Smooth muscle cell (in vitro differentiated cells): ENCODE data around the gene BST1. TPM values are rescaled to one million over a fixed set of nuclear protein-coding genes. Genes with fewer than 3 reads are reported as not detected.
A peak's percentile ranks its signal among the peaks of the same experiment; 100 is the strongest.

ENCODE experiments used
- DNase-seq: peaks from one replicate; lab custom pipeline; 2025; ENCODE audit not compliant: unreplicated experiment; lab: John Stamatoyannopoulos, UW
- H2AFZ ChIP-seq: fragments of 200-600 bp; sonication (generic); 2 replicates; pipeline ENCODE4 v1.6.0; 2016; ENCODE audit warnings: antibody characterized with exemption, low read depth, mild to moderate bottlenecking
- H3F3A ChIP-seq: fragments of 200-600 bp; sonication (generic); 2 replicates; pipeline ENCODE4 v1.6.0; 2017; ENCODE audit warnings: antibody characterized with exemption, low read depth
- H3K27ac ChIP-seq: fragments of 200-600 bp; sonication (generic); 2 replicates; pipeline ENCODE4 v1.5.1; 2016; ENCODE audit warnings: low read depth, mild to moderate bottlenecking
- H3K27me3 ChIP-seq: fragments of 200-600 bp; sonication (generic); 2 replicates; pipeline ENCODE4 v1.6.1; 2016; ENCODE audit warnings: low read depth, mild to moderate bottlenecking
- H3K36me3 ChIP-seq: fragments of 200-600 bp; sonication (generic); 2 replicates; pipeline ENCODE4 v1.5.1; 2016; ENCODE audit warnings: low read depth
- H3K4me1 ChIP-seq: fragments of 200-600 bp; sonication (generic); 2 replicates; pipeline ENCODE4 v1.5.1; 2016; ENCODE audit warnings: low read depth
- H3K4me2 ChIP-seq: fragments of 200-600 bp; sonication (generic); 2 replicates; pipeline ENCODE4 v1.6.0; 2016; ENCODE audit warnings: mild to moderate bottlenecking
- H3K4me3 ChIP-seq: fragments of 200-600 bp; sonication (generic); 2 replicates; pipeline ENCODE4 v1.5.1; 2016; ENCODE audit warnings: mild to moderate bottlenecking
- H3K79me2 ChIP-seq: fragments of 200-600 bp; sonication (generic); 2 replicates; pipeline ENCODE4 v1.6.0; 2016; ENCODE audit warnings: low read depth, mild to moderate bottlenecking
- H3K9ac ChIP-seq: fragments of 200-600 bp; sonication (generic); 2 replicates; pipeline ENCODE4 v1.6.0; 2016; ENCODE audit warnings: low read depth
- H3K9me3 ChIP-seq: fragments of 200-600 bp; sonication (generic); replicated peaks from 2 replicates; pipeline ENCODE4 v1.5.1; 2016; ENCODE audit warnings: low read depth
- H4K20me1 ChIP-seq: fragments of 200-600 bp; sonication (generic); 2 replicates; pipeline ENCODE4 v1.6.0; 2016; ENCODE audit warnings: low read depth
- WGBS: methylation state at CpG from one replicate; pipeline ENCODE4 v1.1.7; 2016; ENCODE audit warnings: low lambda C conversion rate; 5-methylcytosine and 5-hydroxymethylcytosine counted together
- polyA plus RNA-seq: library from polyadenylated mRNA; unstranded; fragments of >200 nt; fragmentation: Nextera tagmentation; extraction: Ambion mirVana; gene quantifications from 2 replicates; pipeline ENCODE4 v1.2.1, GENCODE V29; 2016
- total RNA-seq: library from RNA; depleted of rRNA; stranded (reverse); fragments of >200 nt; gene quantifications from 2 replicates; pipeline ENCODE4 v1.2.3, GENCODE V29; 2014
- TF ChIP-seq, protein P1 (sequence below): fragments of 200-600 bp; sonication (generic); IDR thresholded peaks from 2 replicates; pipeline ENCODE4 v1.5.1; 2017; ENCODE audit warnings: borderline replicate concordance, mild to moderate bottlenecking, antibody characterized with exemption; ENCODE audit not compliant: insufficient read depth, poor library complexity, severe bottlenecking

The BST1 gene
- total and polyA plus RNA-seq, 2 experiments from 2014 or later: 5.2 TPM

DNA sequence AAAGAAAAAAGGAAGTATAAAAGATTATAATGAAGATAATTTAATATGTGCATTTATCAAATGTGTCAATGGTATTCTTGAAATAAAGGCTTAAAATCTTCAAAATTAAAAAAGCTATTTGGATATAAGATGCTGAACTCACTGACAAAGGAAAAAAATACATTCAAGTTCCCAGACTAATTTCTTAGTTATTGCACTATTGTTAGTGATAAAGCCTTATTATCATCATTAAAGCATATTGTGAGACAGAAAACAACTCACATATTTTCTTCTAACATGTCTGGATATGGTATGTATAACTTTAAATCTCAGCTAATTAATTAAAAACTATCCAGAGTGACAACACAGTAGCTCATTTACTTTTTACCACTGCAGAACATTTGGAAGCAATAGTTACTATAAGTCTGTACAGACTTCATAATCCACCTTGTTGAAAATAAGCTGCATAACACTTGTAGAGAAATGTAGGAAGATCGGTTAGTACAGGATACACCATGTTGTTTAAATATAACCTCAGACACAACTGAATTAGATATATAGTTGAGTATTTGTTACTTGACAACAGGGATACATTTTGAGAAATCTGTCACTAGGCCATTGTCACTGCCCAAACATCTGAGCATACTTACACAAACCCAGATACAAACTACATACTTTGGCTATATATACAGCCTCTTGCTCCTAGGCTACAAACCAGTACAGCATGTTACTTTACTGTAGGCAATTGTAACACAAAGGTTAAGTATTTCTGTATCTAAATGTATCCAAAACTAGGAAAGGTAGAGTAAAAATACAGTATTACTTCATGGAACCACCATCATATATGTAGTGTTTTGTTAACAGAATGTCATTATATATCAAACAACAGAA lies 34.1 kb upstream of the BST1 start:
- peaks cover 33% of the 10 kb centered on the region for H3K79me2 ChIP-seq
- H3K9ac ChIP-seq: no peak overlapping the region
- H2AFZ ChIP-seq: no peak overlapping the region

DNA sequence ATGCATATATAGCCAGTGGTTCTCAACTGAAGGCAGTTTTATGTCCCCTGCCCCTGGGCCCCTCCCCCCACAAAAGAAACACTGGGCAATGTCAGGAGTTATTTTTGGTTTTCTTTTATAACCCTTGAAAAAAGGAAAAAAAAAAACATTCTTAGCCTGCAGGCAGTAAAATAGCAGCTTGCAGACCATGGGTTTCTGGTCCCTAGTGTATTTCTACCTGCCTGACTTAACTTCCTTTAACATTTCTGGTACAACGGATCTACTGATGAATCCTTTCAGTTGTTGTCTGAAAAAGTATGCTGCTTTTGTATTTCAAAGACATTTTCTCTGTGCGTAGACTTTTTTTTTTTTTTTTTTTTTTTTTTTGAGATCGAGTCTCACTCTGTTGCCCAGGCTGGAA lies 32.3 kb upstream of the BST1 start:
- Histone ChIP-seq H3K9me3 (no peaks in the 10 kb centered on the region), H3F3A (peaks cover 5% of the 10 kb centered on the region), H3K27me3 (no peaks in the 10 kb centered on the region), H3K4me2 (no peak overlapping the region), H3K4me1 (no peaks in the 10 kb centered on the region), H3K36me3 (no peaks in the 10 kb centered on the region), H3K27ac (no peak overlapping the region), H3K79me2 (peaks cover 51% of the 10 kb centered on the region), H2AFZ (no peak overlapping the region), H3K9ac (no peak overlapping the region), H3K4me3 (no peak overlapping the region), H4K20me1 (no peaks in the 10 kb centered on the region)
- TF ChIP-seq, protein P1, sequence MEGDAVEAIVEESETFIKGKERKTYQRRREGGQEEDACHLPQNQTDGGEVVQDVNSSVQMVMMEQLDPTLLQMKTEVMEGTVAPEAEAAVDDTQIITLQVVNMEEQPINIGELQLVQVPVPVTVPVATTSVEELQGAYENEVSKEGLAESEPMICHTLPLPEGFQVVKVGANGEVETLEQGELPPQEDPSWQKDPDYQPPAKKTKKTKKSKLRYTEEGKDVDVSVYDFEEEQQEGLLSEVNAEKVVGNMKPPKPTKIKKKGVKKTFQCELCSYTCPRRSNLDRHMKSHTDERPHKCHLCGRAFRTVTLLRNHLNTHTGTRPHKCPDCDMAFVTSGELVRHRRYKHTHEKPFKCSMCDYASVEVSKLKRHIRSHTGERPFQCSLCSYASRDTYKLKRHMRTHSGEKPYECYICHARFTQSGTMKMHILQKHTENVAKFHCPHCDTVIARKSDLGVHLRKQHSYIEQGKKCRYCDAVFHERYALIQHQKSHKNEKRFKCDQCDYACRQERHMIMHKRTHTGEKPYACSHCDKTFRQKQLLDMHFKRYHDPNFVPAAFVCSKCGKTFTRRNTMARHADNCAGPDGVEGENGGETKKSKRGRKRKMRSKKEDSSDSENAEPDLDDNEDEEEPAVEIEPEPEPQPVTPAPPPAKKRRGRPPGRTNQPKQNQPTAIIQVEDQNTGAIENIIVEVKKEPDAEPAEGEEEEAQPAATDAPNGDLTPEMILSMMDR: no peak
- no peak for DNase-seq
- 85% methylated on average over 3 of the region's 3 CpGs for WGBS

More for the DNA sequence above, 34.1 kb upstream of the BST1 start:
- WGBS: 92% methylated on average over 1 of the region's 1 CpG
- Histone ChIP-seq H3F3A (peaks cover 5% of the 10 kb centered on the region), H3K4me1 (no peaks in the 10 kb centered on the region), H3K27me3 (no peaks in the 10 kb centered on the region), H3K9me3 (no peaks in the 10 kb centered on the region), H4K20me1 (no peaks in the 10 kb centered on the region), H3K4me2 (no peak overlapping the region), H3K4me3 (no peak overlapping the region), H3K27ac (peak overlapping the region; percentile 56), H3K36me3 (no peaks in the 10 kb centered on the region)
- TF ChIP-seq, protein P1: no peak
- no peak for DNase-seq

DNA sequence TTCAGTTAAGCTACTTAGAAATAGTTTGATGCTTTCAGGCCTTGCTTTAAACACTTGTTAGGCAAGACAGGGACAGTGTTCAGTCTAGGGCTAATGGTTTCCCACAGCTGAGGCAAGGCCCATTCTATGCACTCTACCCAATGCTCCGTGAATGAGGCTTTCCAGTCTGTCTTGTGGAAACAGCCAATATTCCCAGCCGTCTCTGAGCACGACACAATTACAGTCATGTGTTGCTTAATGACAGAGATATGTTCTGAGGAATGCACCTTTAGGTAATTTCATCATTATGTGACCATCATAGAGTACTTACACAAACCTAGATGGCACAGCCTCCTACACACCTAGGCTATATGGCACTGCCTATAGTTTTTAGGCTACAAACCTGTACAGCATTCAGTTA lies 30.8 kb upstream of the BST1 start:
- no peaks in the 10 kb centered on the region for H3K4me1 ChIP-seq
- H3K4me2 ChIP-seq: no peak overlapping the region
- H3K79me2 ChIP-seq: peaks cover 66% of the 10 kb centered on the region
- H3K36me3 ChIP-seq: no peaks in the 10 kb centered on the region
- no peaks in the 10 kb centered on the region for H3K9me3 ChIP-seq
- no peak overlapping the region for H2AFZ ChIP-seq
- peaks cover 5% of the 10 kb centered on the region for H3F3A ChIP-seq
- DNase-seq: no peak
- peak overlapping the region; percentile 49 for H3K27ac ChIP-seq
- H3K9ac ChIP-seq: no peak overlapping the region
- H3K4me3 ChIP-seq: no peak overlapping the region
- 84% methylated on average over 3 of the region's 3 CpGs for WGBS
- TF ChIP-seq, protein P1: no peak
- H3K27me3 ChIP-seq: no peaks in the 10 kb centered on the region
- H4K20me1 ChIP-seq: no peaks in the 10 kb centered on the region
